ENCODE measurements around the gene HES3. TPM values are rescaled to one million over a fixed set of nuclear protein-coding genes. Genes with fewer than 3 reads are reported as not detected.

HES3 gene
- total RNA-seq, 1 donor from 2014 or later = not detected

GRCh38 chr1:6273380-6273891, 29.5 kb downstream of the HES3 start:
- Histone ChIP-seq H3K36me3 (ENCODE audit: control insufficient read depth, insufficient read depth, low read length) (peaks cover 11% of the 10 kb centered on the region), H3K4me3 (ENCODE audit: low read depth, low read length) (no peak overlapping the region), H3K27me3 (ENCODE audit: control insufficient read depth, insufficient read depth, low read length) (no peaks in the 10 kb centered on the region)
- FAIRE-seq (no peak), DNase-seq (ENCODE audit: low read depth) (peak; percentile 46)
- no peak for TF ChIP-seq CTCF (IDR thresholded peaks at IDR 0.05; ENCODE audit: insufficient read depth, low read length, severe bottlenecking)

- FAIRE-seq (no peak), DNase-seq (ENCODE audit: low read depth) (no peak)
- H3K27me3 ChIP-seq (ENCODE audit: control insufficient read depth, insufficient read depth, low read length) = no peaks in the 10 kb centered on the region
- H3K4me3 ChIP-seq (ENCODE audit: low read depth, low read length) = no peak overlapping the region
- no peak for TF ChIP-seq CTCF (IDR thresholded peaks at IDR 0.05; ENCODE audit: insufficient read depth, low read length, severe bottlenecking)
- H3K36me3 ChIP-seq (ENCODE audit: control insufficient read depth, insufficient read depth, low read length) = peaks cover 13% of the 10 kb centered on the region
Measured at GRCh38 chr1:6274102-6274501, 30.1 kb downstream of the HES3 start.

- no peaks in the 10 kb centered on the region for H3K27me3 ChIP-seq (ENCODE audit: control insufficient read depth, insufficient read depth, low read length)
- no peak for TF ChIP-seq CTCF (IDR thresholded peaks at IDR 0.05; ENCODE audit: insufficient read depth, low read length, severe bottlenecking)
- DNase-seq (ENCODE audit: low read depth) (no peak), FAIRE-seq (no peak)
- H3K4me3 ChIP-seq (ENCODE audit: low read depth, low read length) = no peak overlapping the region
- H3K36me3 ChIP-seq (ENCODE audit: control insufficient read depth, insufficient read depth, low read length) = peaks cover 13% of the 10 kb centered on the region
Measured at GRCh38 chr1:6274622-6275139, 30.7 kb downstream of the HES3 start.

- FAIRE-seq = no peak
- no peak for DNase-seq (ENCODE audit: low read depth)
- Histone ChIP-seq H3K36me3 (ENCODE audit: control insufficient read depth, insufficient read depth, low read length) (peaks cover 19% of the 10 kb centered on the region), H3K4me3 (ENCODE audit: low read depth, low read length) (no peak overlapping the region), H3K27me3 (ENCODE audit: control insufficient read depth, insufficient read depth, low read length) (no peaks in the 10 kb centered on the region)
- TF ChIP-seq CTCF (IDR thresholded peaks at IDR 0.05; ENCODE audit: insufficient read depth, low read length, severe bottlenecking) = no peak
Measured at GRCh38 chr1:6275826-6276782, 32.1 kb downstream of the HES3 start.

- no peak for TF ChIP-seq CTCF (IDR thresholded peaks at IDR 0.05; ENCODE audit: insufficient read depth, low read length, severe bottlenecking)
- H3K27me3 ChIP-seq (ENCODE audit: control insufficient read depth, insufficient read depth, low read length) = no peaks in the 10 kb centered on the region
- peaks cover 22% of the 10 kb centered on the region for H3K36me3 ChIP-seq (ENCODE audit: control insufficient read depth, insufficient read depth, low read length)
- no peak for DNase-seq (ENCODE audit: low read depth)
- H3K4me3 ChIP-seq (ENCODE audit: low read depth, low read length) = no peak overlapping the region
- FAIRE-seq = no peak
Measured at GRCh38 chr1:6276811-6277555, 33.0 kb downstream of the HES3 start.
